GM21786 (cell line): ENCODE data around the gene SMPD2.
A peak's percentile ranks its signal among the peaks of the same experiment; 100 is the strongest.

Experiments used
- ATAC-seq: cut with Tn5 transposase; IDR thresholded peaks from one replicate; pipeline ENCODE4 v1.9.1; 2021; ENCODE audit not compliant: unreplicated experiment

The SMPD2 gene

DNA sequence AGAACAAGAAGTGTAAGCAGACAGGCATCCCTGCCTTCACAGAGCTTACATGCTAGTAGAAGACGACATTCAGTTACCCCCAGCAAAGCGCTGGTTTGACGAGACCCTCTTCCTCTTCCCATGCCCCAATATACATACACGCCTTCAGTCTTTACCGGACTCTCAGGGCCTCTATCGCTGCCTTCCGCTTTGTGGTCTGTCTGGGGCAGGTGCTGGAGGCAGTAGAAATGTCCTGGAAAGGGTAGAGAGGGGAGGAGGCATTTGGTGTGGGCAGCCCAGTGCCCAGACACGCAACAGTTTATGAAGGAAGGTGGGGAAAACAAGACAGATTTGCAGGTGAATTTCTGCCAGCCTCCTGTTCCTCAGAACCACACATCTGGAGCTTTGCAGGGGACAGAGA is 6.0 kb downstream of the SMPD2 start:
- ATAC-seq = no peak

DNA sequence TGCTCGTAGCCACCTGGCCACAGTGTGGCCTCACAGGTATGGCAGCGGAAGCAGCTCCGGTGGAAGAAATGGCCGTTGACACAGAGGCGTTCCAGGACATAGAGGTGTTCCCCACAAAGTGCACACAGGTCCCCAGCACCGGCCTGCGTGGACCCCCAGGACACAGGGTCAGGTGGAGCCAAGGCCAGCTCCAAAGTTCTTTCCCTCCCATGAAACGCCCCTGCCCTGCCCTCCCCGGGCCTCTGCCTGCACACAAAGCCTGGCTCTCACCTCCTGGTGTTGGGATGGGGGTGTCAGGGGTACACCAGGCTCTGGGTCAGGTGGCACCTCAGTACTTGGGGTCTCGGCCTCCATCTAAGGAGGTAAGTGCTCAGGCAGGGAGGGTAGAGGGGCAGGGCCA is 6.6 kb downstream of the SMPD2 start:
- no peak for ATAC-seq

DNA sequence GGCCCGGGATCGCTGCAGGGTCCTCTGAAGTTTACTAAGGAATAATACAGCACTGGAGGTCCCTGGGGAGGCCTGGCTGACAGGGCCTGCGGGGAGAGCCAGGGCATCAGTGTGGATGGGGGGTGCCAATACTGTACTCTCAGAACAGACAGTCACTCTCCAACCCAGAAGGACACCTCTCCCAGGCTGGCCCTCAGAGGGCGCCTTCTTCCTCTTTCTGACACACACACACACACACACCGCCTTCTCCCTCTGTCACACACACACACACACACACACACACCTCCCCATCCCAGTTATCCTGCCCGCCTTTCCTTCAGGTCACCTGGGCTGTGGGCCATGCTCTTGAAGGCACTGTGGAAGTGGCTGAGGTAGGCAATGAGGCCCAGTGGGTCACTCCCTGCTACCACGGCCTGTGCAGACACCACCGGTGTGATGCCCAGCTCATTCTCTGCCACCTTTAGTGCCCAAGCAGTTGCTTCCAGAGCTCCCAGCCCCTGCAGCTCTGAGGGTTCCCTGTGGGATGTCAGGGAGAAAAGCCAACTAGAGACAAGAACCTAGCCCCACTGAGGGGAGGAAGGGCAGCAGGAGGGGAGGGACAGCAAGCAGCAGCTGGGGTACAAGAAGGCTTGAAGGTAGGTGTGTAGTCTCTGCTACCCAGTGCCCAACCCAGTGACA is 7.5 kb downstream of the SMPD2 start:
- ATAC-seq = no peak

DNA sequence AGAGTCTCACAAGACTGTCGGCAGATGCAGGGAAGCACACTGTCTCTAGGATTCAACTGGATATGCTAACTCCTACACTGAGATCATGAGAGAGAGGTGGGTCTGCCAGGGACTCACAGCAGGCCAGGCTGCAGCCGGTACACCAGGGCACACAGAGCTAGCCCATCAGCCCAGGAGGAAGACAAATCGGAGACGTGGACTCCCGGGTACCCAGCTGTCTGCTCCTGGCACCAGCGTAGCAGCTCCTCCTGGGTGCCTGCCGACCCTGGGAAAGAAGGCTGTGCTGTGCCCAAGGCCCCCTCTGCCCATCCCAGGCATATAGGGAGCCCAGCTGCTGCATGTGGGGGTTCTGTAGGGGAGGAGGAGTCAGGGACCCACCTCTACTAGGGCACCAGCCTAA is 8.1 kb downstream of the SMPD2 start:
- no peak for ATAC-seq

DNA sequence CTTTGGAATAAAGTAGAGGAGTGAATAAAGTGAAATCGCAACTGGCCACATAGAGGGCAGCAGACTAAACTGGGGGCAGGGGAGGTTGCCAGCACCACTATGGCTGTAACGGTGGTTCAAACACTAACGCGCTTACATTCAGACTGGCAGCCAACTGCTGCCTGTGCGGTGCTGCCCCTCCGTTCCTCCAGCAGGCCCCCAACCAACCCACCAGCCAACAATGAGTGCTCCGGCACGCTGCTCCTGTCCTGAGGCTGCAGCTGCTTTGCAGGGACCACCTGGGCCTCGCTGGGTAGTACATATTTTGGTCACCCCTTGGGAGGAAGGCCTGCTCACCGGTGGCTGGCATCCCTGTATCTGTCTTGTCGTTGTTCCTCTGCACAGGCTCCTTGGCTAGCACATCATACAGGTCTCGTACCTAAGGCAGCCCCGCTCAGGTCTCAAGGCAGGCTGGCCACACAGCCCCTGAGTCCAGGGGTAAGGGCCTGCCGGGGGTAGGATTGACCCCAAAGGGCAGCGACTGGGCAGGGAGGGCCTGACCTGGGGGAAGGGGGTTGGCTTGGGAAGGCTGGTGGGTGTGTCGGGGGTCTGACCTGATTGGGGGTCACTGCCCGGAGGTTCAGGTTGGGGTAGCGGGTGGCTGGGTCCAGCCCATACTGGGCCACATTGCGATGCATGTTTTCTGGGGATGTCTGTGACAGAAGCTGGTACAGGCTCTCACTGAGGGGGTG is 8.7 kb downstream of the SMPD2 start:
- no peak for ATAC-seq

DNA sequence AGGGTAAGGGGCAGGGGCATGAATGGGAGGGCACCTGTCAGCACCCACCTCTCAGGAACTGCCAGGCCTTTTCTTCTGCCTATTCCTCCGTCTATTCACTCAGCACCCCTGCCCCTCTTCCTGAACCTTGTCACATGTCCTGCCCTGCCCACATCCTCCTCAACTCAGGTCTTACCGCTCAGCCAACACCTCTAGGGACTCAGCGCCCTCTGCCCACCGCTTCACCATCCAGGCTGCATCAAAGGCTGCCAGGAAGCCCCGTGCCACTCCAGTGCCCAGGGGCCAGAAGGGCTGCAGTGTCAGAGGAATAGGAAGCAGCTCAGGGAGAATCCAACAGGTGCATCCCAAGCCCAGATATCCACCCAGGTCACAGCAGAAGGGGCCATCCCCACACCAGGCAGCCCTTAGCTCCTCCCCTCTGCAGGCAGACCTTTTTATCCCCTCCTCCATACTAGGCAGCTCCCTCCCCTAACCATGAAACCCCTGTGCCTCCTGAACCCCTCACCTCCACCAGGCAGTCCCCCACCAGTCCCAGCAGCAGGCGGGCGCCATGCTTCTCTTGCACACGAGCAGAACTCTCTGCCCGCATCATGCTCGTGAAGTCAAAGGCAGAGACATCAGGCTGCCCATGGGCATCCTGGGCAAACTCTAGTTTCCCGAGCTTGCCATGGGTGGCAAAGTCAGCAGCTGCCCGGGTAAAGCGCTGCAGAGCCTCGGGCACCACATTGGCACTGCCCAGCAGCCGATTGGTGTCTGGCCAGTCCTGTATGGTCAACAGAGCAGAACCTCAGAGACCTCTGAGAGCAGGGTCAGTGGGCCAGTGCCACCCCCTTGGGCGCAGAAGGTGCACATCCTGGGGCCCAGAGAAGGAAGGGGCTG is 9.5 kb downstream of the SMPD2 start:
- no peak for ATAC-seq

DNA sequence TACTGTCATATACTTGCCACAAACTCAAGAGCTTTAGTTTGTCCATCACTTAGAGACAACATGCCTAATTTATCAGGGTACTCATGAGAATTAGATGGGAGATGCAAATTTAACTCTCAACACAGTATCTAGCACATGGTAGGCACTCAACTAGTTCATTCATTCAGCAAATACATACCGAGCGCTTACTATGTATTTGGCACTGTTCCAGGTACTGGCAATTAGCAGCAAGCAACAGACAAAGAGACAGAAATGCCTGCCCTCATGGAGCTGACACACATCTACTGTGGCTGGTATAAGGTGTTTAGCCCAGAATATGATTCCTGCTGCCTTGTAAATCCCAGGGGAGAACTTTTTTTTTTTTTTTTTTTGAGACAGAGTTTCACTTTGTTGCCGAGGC is 10.3 kb downstream of the SMPD2 start:
- no peak for ATAC-seq

DNA sequence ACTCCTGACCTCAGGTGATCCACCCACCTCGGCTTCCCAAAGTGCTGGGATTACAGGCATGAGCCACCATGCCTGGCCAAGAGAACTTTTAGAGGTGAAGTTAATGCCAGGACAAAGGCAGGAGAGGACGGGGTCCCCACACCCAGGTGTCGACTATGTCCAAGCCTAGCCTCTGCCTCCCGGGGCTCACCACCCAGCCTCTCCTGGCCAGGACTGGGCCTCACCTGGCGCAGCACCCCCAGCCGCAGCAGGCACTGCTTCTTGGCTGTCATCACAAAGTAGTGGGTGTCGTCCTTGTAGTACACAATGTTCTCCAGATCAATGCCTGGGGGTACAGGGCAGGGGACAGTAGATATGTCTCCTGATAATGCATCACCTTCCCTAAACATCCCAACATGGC is 10.9 kb downstream of the SMPD2 start:
- no peak for ATAC-seq

DNA sequence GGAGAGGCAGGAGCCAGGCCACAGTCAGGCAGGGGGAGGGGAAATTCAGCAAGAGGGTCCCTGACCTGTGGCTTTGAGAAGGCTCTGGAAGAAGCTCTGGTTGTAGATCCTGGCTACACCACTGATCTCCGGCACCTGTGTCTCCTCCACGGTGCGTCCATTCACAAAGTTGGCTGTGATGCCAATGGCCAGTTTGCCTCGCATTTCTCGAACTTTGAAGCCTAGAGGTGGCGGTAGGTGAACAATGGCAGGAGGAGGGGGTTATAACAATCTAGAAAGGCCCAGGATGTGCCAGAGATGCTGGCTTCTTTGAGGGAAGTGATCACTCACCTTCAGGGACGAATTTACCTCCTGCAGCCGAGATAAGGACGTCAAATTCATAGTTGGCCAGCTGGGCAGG is 11.7 kb downstream of the SMPD2 start:
- ATAC-seq = no peak

DNA sequence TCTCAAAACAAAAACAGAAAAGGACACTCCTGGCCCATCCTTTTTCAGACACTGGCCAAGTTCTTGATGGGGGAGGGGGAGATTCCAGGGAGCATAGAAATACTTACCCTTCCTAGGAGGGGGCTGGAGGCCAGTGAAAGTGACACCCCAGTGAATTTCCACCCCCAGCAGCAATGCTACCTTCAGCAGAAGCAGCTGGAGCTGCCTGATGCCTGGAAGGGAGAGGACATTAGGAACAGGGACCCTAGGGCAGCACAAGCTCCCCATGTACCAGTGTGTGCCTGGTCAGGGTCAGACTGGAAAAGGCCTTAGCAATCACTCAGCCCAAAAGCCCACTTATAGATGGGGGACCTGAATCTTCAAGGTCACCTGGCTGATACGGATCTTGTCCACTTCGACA is 12.6 kb downstream of the SMPD2 start:
- ATAC-seq = no peak

DNA sequence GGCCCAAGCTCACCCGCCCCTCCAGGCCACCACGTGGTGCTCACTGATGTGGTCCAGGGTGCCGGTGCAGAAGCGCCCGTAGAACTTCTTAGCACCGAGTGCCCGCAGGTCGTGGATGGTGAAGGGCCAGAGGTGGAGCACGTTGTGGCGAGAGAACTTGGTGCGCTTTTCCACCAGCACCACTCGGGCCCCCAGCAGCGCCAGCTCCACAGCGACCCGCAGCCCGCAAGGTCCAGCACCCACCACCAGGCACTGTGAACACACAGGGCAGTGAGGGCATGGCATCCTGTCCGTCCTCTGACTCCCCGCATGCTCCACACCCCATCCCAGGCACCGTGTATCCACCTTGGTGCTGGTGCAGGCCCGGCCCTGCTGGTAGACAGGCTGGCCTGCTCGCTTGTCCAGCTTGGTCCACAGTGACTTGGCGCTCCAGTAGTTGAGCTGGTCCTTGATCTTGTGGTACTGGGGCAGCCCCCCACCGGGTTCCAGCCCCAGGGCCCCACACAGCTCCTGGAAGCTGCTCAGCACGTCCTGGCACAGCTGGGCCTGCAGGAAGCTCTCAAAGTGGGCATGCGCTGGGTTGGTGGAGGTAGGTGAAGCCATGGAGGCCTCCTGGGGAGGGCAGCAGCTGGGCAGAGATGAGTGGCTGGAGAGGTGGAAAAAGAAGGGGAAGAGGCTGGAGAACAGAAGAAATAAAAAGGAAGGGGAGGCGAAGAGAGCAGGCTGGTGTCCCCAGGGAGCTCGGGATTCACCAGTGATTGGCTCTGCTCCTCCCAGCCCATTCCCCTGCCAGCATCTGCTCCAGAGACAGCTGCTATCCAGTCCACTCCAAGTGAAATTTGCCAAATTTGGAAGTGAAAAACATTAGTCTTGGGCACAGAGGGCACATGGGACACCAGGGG is 13.3 kb downstream of the SMPD2 start:
- no peak for ATAC-seq

DNA sequence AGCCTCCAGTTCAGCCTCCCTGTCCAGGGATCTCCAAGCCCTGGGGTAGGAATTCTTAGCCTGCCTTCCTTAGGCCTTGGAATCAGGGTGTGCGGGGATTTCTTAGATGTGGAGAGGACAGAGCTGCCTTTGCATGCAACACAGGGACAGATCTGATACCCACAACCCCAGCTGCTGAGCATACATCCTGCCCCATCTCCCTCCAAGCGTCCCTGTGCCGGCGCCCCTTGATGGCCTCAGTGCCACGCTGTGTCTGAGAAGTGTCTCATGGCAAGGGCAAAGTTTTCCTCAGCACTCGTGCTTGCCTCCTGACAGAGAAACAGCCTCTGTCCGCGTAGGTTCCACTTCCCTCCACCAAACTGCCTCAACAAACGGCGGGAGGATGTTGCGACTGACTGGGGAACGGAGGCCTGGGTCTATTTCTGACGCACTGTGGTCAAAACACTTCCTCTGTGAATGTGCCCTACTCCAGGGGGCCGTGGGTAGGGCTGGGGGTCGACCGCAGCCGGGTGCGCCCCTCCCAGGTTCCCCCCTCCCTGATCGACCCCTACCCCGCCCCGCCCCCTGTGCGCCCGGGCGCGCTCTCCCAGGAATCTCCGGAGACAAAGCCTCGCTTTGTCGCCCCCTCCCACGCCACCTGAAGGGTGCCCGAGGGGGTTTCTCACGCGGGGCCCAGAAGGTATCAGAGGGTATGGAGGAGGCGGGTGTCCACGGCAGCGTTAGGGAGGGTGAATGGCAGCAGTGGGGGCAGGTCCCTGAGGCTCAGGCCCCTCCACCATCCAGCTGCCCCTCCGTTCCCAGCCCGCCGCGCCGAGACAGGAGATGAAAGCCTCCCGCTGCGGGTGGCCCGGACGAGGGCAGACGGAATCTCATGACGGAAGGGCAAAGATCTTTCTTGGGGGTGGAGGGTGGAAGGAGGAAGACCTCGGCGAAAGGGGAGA is 14.2 kb downstream of the SMPD2 start:
- ATAC-seq = peak; percentile 34

DNA sequence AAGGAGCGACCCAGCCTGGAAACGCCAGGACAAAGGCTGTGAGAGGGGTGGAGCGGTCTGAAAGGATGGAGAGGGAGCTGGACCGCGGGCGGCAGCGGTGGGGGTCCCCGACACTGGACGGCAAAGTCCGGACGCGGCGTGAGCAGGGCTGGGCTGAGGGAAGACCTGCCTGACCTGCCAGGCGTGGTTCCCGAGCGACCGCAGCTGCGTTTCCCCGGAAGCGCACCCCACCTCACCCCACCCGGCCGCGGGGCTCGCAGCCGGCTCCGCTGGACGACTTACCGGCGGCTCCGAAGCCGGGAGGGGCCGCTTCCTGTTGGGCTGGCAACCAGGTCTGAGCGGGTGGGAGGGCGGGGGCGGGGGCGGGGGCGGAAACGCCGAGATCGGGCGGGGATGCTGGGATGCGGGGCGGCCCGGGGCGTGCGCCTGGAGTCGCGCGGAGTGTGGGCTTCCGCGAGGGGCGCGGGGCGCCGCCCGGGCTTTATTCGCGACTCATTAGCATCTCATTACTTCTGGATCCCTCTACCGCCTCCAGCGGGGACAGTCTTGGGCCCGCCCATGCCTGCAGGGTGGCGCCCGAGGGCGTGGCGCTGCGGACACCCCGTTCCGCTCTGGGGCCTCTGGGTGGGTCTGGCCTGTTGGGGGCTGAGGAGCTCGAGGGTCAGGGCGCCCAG is 15.1 kb downstream of the SMPD2 start, which contains the start of gene MICAL1:
Gene MICAL1, minus strand, starts transcription at position 336 of the 674 bp plus-strand sequence. CDS start 1,576 bp downstream, outside the sequence.
- peak; percentile 47 for ATAC-seq

DNA sequence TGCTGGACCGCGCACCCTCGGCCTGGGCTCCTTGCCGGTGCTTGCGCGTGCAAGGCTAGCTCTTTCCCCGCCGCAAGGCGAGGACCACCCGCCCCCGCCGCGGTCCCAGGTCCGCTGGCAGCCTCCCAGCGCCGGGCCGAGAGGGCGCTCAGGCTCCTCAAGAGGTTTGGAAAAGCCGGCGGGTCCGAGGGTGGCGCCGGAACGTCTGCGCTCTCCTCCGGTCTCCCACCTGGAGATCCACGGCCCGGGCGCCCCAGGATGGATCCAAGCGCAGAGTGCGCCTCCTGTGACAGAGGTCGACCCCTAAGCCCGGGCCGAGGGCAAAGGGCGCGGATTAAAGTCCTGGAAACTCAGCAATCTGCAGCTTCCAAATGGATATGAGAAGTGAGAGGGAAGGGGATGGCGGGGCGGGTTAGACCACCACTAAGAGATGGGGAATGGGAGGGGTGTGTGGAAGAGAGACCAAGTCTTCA is 15.6 kb downstream of the SMPD2 start:
- ATAC-seq = peak; percentile 0

DNA sequence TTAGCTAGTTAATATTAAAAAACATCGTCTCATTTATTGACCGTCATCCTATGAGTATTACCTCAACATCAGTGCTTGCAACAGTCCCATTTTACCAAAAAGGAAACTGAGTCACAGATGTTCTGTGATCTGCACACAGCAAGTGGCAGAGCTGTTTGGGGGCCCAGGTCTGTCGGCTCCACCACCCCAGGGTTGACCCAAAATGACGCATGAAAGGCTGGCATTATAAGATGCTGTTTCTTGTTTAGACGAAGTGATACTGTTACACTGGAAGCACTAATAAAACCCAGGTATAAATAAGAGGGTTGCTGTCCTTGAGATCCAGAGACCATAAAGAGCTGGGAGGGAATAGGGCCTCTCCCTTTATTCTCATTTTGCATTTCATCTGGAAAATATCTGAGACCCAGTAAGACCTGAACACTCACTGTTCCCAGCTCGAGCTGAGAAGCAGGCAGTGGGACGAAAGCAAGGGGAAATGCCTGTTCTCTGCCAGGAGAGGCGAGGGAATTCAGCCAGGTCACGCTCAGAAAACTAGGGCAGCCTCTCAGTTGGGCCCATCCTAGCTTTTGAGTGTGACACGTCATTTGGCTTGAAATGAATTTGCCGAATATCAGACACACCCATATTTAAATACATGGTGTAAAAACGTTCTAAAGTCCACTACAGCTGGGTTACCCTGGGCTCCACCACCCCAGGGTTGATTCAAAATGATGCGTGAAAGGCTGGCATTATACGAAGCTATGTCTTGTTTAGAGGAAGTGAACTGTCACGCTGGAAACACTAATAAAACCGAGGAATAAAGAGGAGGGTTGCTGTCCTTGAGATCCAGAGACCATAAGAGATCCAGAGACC is 16.4 kb downstream of the SMPD2 start:
- no peak for ATAC-seq

DNA sequence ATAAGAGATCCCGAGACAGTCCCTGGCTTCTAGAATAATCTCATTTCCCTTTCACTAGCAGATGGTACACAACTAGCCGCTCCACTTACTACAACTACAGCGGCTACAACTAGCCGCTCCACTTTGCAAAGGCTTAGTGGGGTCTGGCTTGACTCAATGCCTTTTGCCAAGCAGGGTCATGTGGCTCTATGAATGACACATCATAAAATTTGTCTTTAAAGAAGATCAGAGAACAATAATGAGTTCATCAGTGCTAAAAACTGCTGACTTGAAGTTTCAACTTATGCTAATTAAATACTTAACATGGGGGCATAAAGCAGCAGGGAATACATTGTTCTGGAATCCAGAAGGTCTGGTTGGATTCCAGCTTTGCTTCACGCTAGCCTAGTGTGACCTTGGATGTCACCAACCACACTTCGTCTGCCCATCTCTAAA is 17.1 kb downstream of the SMPD2 start:
- ATAC-seq = no peak

DNA sequence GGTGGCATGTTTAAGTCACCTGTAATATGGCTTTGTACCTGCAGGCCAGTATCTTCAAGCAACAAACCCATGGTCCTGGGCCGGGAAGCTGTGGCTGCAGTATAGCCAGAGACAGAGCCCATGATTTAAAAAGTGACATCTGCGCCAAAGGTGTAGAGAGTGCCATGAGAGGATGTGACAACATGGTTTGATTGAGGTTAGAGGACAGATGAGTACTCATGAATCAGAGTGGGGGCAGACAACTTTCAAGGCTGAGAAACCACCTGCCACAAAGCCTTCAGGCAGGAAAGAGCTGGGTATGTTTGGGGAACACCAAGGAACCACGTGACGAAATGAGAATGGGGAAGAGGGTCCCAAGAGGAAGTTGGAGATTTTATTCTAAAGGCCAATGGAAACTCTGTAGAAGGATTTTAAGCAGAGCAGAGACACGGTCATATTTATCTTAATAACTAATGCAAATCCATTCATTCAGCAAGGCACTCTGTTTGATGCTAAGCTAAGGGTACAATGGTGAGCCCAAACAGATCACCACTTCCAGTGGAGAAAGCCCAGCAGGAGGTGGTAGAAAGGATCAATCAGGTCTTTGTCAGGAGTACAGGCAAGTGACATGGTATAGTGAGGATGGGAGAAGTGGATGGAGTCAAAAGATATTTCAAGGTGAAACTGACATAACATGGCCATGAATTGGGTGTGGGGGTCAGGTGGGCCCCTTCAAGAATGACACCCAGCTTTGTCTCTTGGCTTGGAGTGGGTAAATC is 18.4 kb downstream of the SMPD2 start:
- ATAC-seq = peak; percentile 24
